Superior temporal gyrus (tissue), 1 donor: ENCODE results near the gene TMEM108.

Experiments used
- DNase-seq: peaks from one replicate; pipeline ENCODE4 v3.0.0-alpha.2; 2016; ENCODE audit errors: extremely low spot score

TMEM108 gene

GRCh38 chr3:133054586-133054985, 16.4 kb downstream of the TMEM108 start:
- no peak for DNase-seq

GRCh38 chr3:133055339-133055738, 17.1 kb downstream of the TMEM108 start:
- no peak for DNase-seq

GRCh38 chr3:133058243-133058642, 20.1 kb downstream of the TMEM108 start:
- DNase-seq, result no peak

GRCh38 chr3:133058831-133059230, 20.6 kb downstream of the TMEM108 start:
- DNase-seq, result no peak

GRCh38 chr3:133065193-133065961, 27.2 kb downstream of the TMEM108 start:
- DNase-seq, result no peak

- no peak for DNase-seq
These were observed 27.8 kb downstream of the TMEM108 start for GRCh38 chr3:133066026-133066425.

- no peak for DNase-seq
These were observed 31.5 kb downstream of the TMEM108 start for GRCh38 chr3:133069556-133070286.

- DNase-seq, result no peak
These were observed 36.8 kb downstream of the TMEM108 start for GRCh38 chr3:133074977-133075376.

- DNase-seq, result no peak
These were observed 39.5 kb downstream of the TMEM108 start for GRCh38 chr3:133077688-133078087.

- DNase-seq, result no peak
These were observed 41.4 kb downstream of the TMEM108 start for GRCh38 chr3:133079621-133080020.

- DNase-seq, result no peak
These were observed 42.8 kb downstream of the TMEM108 start for GRCh38 chr3:133081016-133081415.

GRCh38 chr3:133083395-133083794, 45.2 kb downstream of the TMEM108 start:
- no peak for DNase-seq

- DNase-seq, result no peak
These were observed 51.8 kb downstream of the TMEM108 start for GRCh38 chr3:133089906-133090485.

GRCh38 chr3:133092681-133093080, 54.5 kb downstream of the TMEM108 start:
- no peak for DNase-seq

GRCh38 chr3:133093366-133093765, 55.2 kb downstream of the TMEM108 start:
- no peak for DNase-seq

- DNase-seq, result no peak
These were observed 58.9 kb downstream of the TMEM108 start for GRCh38 chr3:133096900-133097613.

GRCh38 chr3:133103706-133104105, 65.5 kb downstream of the TMEM108 start:
- no peak for DNase-seq

- no peak for DNase-seq
These were observed 68.0 kb downstream of the TMEM108 start for GRCh38 chr3:133106169-133106568.

- DNase-seq, result no peak
These were observed 74.5 kb downstream of the TMEM108 start for GRCh38 chr3:133112666-133113065.

- no peak for DNase-seq
These were observed 75.3 kb downstream of the TMEM108 start for GRCh38 chr3:133113526-133113925.

- no peak for DNase-seq
These were observed 75.9 kb downstream of the TMEM108 start for GRCh38 chr3:133113927-133114597.

GRCh38 chr3:133115176-133115575, 77.0 kb downstream of the TMEM108 start:
- no peak for DNase-seq
